ENCODE results near the gene AKAP9. TPM values are rescaled to one million over a fixed set of nuclear protein-coding genes. Genes with fewer than 3 reads are reported as not detected.

The AKAP9 gene
- total RNA-seq, 1 experiment from 2014 or later = 71.3 TPM

DNA sequence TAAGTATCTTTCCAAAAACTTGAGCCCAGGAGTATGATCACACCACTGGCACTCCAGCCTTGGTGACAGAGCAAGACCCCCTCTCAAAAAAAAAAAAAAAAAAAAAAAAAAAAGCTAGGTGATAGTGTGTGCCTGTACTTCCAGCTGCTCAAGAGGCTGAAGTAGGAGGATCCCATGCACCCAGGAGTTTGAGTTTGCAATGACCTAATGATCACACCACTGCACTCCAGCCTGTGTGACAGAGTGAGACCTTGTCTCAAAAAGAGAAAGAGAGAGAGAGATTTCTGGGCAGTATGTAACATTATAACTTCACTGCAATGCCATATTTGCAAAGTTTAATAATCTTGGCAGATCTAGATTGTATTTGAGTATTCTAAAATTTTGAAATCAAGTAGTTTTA lies 47.6 kb downstream of the AKAP9 start:
- intact Hi-C loops (cut with micrococcal nuclease; ENCODE audit: unreplicated experiment) = no loop called here
- no TSS peak for BruUV-seq (replicated peaks)
- H3K4me2 ChIP-seq = no peak overlapping the region
- no peak overlapping the region for H3K27ac ChIP-seq
- no peak for DNase-seq
- H3K4me1 ChIP-seq (replicated peaks; ENCODE audit: insufficient read depth) = no peaks in the 10 kb centered on the region
- TF ChIP-seq, protein P1, sequence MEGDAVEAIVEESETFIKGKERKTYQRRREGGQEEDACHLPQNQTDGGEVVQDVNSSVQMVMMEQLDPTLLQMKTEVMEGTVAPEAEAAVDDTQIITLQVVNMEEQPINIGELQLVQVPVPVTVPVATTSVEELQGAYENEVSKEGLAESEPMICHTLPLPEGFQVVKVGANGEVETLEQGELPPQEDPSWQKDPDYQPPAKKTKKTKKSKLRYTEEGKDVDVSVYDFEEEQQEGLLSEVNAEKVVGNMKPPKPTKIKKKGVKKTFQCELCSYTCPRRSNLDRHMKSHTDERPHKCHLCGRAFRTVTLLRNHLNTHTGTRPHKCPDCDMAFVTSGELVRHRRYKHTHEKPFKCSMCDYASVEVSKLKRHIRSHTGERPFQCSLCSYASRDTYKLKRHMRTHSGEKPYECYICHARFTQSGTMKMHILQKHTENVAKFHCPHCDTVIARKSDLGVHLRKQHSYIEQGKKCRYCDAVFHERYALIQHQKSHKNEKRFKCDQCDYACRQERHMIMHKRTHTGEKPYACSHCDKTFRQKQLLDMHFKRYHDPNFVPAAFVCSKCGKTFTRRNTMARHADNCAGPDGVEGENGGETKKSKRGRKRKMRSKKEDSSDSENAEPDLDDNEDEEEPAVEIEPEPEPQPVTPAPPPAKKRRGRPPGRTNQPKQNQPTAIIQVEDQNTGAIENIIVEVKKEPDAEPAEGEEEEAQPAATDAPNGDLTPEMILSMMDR (conservative IDR thresholded peaks at IDR 0.05) = no peak
- no peak for TF ChIP-seq EZH2 (IDR thresholded peaks at IDR 0.05; ENCODE audit: low read depth)
- H3K4me3 ChIP-seq = no peak overlapping the region
- H4K20me1 ChIP-seq (ENCODE audit: insufficient read depth) = no peaks in the 10 kb centered on the region
- H3K27me3 ChIP-seq (ENCODE audit: insufficient read depth, low read depth) = no peaks in the 10 kb centered on the region
- H3K79me2 ChIP-seq (ENCODE audit: low read depth) = 0 out of 2 replicates have a peak, but pooled peaks cover 7% of the 10 kb centered on the region
- H3K9me3 ChIP-seq (ENCODE audit: insufficient read depth, low read depth) = no peaks in the 10 kb centered on the region
- no peak overlapping the region for H2AFZ ChIP-seq
- no peaks in the 10 kb centered on the region for H3F3A ChIP-seq (ENCODE audit: insufficient read depth, low read depth)
- ChIA-PET POLR2A (ENCODE audit: unreplicated experiment) (no interaction called here), CTCF (no interaction called here)
- H3K36me3 ChIP-seq (ENCODE audit: low read depth) = no peaks in the 10 kb centered on the region
- H3K9me2 ChIP-seq (ENCODE audit: insufficient read depth) = no peaks in the 10 kb centered on the region

DNA sequence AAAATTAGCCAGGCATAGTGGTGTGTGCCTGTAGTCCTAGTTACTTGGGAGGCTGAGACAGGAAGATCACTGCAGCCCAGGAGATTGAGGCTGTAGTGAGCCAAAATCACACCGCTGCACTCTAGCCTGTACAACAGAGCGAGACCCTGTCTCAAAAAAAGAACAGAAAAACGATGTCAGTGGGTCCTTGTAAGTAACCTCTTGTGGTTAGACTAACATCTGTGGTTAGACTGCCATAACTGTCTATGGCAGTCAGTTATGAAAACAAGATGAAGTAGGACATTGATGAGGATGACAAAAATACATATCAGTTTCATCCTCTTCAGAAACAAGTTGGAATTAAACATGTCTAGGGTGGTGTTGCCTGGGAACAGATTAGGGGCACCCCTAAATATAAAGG lies 53.3 kb downstream of the AKAP9 start:
- Histone ChIP-seq H3K4me1 (replicated peaks; ENCODE audit: insufficient read depth) (no peaks in the 10 kb centered on the region), H2AFZ (no peak overlapping the region), H3K27ac (no peak overlapping the region), H3K4me2 (no peak overlapping the region), H3K9me2 (ENCODE audit: insufficient read depth) (no peaks in the 10 kb centered on the region), H3K4me3 (no peak overlapping the region), H3K79me2 (ENCODE audit: low read depth) (no peaks in the 10 kb centered on the region), H3K9me3 (ENCODE audit: insufficient read depth, low read depth) (no peaks in the 10 kb centered on the region), H3K36me3 (ENCODE audit: low read depth) (peaks cover 7% of the 10 kb centered on the region; the same call in 1 of the 2 replicates), H4K20me1 (ENCODE audit: insufficient read depth) (no peaks in the 10 kb centered on the region), H3K27me3 (ENCODE audit: insufficient read depth, low read depth) (no peaks in the 10 kb centered on the region), H3F3A (ENCODE audit: insufficient read depth, low read depth) (no peaks in the 10 kb centered on the region)
- CTCF ChIA-PET = no interaction called here
- DNase-seq = no peak
- POLR2A ChIA-PET (ENCODE audit: unreplicated experiment) = no interaction called here
- intact Hi-C loops (cut with micrococcal nuclease; ENCODE audit: unreplicated experiment) = no loop called here
- no peak for TF ChIP-seq EZH2 (IDR thresholded peaks at IDR 0.05; ENCODE audit: low read depth)
- TF ChIP-seq, protein P1 (conservative IDR thresholded peaks at IDR 0.05) = no peak
- no TSS peak for BruUV-seq (replicated peaks)

DNA sequence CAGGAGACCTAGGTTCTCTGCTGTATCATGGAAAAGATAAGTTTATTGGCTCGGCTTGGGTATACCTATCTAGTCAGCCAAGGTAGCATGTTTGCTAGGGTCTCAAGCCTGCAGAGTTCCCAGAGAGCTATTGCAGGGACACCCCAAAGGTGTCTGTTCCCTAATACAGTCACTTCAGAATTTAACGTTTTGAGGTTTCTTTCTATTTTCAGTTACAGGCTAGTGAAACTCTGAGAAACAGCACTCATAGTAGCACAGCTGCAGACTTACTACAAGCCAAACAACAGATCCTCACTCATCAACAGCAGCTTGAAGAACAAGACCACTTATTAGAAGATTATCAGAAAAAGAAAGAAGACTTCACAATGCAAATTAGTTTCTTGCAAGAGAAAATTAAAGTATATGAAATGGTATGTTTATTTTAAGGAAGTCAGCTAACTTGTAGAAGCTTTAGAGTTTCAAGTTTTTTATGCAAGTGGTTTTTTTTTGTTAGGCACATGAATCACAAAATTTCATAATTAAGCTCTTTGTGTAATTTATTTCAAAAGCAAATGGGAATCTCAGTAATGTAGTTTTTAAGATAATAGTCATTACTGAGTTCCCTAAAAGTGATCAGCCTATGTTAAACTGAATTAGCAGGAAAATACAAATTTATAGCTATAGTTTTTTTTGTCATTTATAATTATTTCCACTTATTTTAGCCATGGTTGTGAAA lies 54.9 kb downstream of the AKAP9 start:
- CTCF ChIA-PET = no interaction called here
- H3K4me3 ChIP-seq = no peak overlapping the region
- H3K36me3 ChIP-seq (ENCODE audit: low read depth) = peaks cover 7% of the 10 kb centered on the region; the same call in 1 of the 2 replicates
- no peaks in the 10 kb centered on the region for H3K9me2 ChIP-seq (ENCODE audit: insufficient read depth)
- no peaks in the 10 kb centered on the region for H3K27me3 ChIP-seq (ENCODE audit: insufficient read depth, low read depth)
- H3K4me2 ChIP-seq = no peak overlapping the region
- H3K79me2 ChIP-seq (ENCODE audit: low read depth) = no peaks in the 10 kb centered on the region
- no peaks in the 10 kb centered on the region for H4K20me1 ChIP-seq (ENCODE audit: insufficient read depth)
- no peaks in the 10 kb centered on the region for H3F3A ChIP-seq (ENCODE audit: insufficient read depth, low read depth)
- intact Hi-C loops (cut with micrococcal nuclease; ENCODE audit: unreplicated experiment) = no loop called here
- POLR2A ChIA-PET (ENCODE audit: unreplicated experiment) = no interaction called here
- no TSS peak for BruUV-seq (replicated peaks)
- H3K27ac ChIP-seq = no peak overlapping the region
- no peaks in the 10 kb centered on the region for H3K9me3 ChIP-seq (ENCODE audit: insufficient read depth, low read depth)
- H3K4me1 ChIP-seq (replicated peaks; ENCODE audit: insufficient read depth) = no peaks in the 10 kb centered on the region
- DNase-seq = no peak
- TF ChIP-seq, protein P1 (conservative IDR thresholded peaks at IDR 0.05) = no peak
- no peak for TF ChIP-seq EZH2 (IDR thresholded peaks at IDR 0.05; ENCODE audit: low read depth)
- H2AFZ ChIP-seq = no peak overlapping the region

Measured in PC-9 (cell line).